Tibial nerve (tissue), 3 donors: Measurements from ENCODE around the gene WT1.

Source experiments
- CTCF ChIP-seq, 5 experiments: fragments of 200-600 bp in 3 of 5; fragments of 450-650 bp in 2 of 5; sonication (generic) in 3 of 5; IDR thresholded peaks; one replicate each; pipeline ENCODE4 v1.5.1; 2016 to 2019; ENCODE audit warnings: antibody characterized with exemption in 5 of 5, mild to moderate bottlenecking in 3 of 5, moderate library complexity in 2 of 5
- POLR2A ChIP-seq, 2 donors: fragments of 450-650 bp; IDR thresholded peaks; one replicate each; pipeline ENCODE4 v1.6.1; 2017; ENCODE audit warnings: antibody characterized with exemption in 2 of 2, mild to moderate bottlenecking in 2 of 2, moderate library complexity in 2 of 2

GRCh38 chr11:32392840-32393239, 42.5 kb downstream of the WT1 start:
- no peak for TF ChIP-seq CTCF (IDR thresholded peaks at IDR 0.05)
- no peak for TF ChIP-seq POLR2A (IDR thresholded peaks at IDR 0.05)
